NCI-H748 (cell line): ENCODE data around the gene SPANXN4.

Experiments
- DNase-seq: peaks from one replicate; lab custom pipeline; 2025; ENCODE audit not compliant: unreplicated experiment; lab: John Stamatoyannopoulos, UW

Gene SPANXN4, protein sequence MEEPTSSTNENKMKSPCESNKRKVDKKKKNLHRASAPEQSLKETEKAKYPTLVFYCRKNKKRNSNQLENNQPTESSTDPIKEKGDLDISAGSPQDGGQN

DNA sequence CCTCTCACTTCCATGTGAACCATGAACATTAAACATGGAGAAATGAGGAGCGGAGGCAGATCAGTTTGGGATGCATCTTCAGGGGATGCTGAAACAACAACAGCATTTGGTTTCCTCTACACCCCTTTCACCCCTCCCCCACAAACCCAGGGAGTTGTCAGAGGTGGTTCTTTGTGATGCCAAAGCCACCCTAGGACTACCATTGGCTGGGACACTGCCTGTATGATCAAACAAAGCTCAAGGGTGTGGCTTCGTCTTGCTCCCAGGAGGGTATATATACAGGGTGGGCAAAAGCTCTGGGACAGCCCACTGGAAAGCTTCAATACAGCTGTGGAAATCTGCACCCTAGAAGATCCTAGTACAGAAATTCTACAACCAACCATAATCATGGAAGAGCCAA is at the start of gene SPANXN4:
SPANXN4 (plus strand) TSS at position 301 of the 400 bp plus-strand sequence; CDS start at position 388, 87 bp downstream.
- no peak for DNase-seq

DNA sequence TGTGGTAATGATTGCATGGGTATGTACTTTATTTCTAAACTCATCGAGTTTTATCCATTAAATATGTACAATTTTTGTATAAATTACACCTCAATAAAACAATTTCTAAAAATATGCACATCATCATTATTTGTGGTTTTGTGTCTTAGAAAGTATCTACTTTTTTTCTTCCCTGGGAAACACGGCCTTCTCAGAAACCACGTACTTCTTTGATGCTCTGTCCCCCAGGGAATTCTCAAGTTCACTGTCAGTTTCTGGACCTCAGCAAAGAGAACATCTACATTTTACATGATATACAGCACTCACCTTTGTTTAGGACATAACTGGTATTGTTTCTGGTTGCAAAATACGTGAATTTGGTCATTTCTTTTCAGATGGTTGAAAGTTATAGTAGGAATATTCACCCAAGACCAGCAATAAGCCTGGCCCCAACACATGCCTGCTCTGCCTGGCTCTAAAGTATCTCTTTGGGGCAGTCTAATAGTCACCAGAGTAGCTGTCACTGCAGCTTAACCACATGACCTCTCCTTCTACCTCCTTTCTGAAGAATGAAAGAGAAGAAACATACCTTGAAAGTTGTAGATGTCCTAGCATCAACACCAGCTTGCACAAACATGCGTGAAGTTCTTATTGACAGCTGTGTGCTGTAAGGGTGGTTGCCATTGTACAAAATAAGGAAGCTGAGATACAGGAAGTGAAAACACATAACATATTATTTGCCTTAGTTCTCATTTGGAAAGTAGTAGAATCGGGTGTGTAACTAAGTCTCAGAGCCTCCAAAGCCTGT is 48.4 kb upstream of the SPANXN4 start:
- no peak for DNase-seq

DNA sequence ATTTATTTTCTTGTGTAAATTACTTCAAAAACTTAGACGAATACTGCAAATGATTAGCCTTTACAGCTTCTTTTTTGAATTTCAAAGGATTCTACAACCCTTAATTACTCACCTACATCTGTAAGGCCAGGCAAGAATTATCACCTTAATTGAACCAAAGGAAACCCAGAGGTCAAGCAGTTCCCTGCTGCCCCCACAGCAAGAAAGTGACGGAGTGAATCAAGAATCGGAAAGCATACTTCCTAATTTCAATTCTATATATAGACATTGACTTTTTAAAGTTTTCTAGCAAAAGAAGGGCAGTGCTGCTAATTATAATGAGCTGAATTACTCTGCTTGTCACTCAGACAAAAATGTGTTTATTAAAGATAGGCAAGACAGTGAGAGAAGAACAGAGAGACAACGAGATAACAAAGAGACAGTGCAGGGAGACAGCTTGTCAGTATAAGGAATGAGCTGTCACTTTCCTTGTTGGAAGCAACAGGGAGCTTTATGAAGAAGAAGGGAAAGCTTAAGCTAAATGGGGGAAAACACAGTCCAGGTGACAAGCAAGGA is 47.5 kb upstream of the SPANXN4 start:
- no peak for DNase-seq

DNA sequence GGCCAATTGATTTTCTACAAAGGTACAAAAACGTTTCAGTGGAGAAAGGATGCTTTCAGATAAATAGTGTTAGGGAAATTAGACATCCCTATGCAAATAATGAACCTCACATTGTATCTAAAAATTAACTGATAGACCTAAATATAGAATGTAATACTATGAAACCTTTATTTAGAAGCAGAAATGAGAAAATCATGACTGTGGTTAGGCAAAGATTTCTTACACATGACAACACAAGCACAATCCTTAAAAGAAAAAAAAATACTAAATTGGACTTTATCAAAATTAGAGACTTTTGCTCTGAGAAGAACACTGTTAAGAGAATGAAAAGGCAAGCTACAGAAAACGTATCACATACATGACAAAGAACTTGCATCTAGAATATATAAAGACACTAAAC is 43.0 kb upstream of the SPANXN4 start:
- DNase-seq, result no peak

DNA sequence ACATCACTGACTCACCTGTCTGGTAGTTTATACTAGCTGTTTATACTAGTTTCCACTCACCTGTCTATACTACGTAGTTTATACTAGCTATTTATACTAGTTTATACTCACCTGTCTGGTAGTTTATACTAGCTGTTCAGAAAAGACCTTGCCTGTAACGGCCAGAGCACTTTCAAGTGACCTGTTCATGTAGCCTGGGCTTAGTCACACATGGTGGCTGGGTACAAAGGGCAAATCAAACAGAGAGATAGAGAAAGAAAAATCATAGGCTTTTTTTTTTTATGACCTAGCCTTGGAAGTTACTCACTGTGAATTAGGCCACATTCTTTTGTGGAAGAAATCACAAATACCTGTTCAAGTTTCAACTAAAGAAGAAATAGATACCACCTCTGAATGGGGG is 30.7 kb upstream of the SPANXN4 start:
- no peak for DNase-seq

DNA sequence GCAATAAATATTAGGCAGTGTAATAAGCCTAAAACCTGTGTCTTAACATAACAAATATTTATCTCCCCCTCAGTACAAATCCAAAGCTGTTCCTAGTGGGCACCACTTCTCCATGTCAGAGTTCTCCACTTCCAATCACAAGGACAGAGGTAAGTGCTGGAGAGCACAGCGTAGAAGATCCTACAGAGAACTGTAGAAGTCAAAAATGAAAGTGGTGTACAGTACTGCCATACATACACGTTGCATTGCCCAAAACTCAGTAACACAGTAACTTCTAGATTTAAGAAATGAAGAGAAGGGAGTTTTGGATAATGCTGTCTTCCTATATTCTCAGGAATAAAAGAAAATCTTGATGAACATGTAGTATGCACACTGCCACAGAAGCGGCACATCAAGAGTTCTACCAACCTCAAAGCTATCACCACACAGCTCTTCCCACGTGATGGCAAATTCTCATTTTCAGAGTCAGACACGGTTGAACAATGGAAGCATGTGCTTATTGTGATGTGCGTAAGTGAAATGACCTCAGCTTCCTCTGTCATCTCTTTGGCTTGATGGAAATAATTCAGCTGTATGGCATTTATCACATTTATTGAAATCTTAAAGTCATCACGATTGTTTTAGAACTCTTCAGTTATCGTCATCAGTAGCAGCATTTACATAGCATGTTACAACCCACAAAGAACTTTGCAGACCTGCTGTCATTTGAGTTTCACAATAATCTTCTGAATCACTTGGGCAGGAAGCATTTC is 27.1 kb upstream of the SPANXN4 start:
- no peak for DNase-seq

DNA sequence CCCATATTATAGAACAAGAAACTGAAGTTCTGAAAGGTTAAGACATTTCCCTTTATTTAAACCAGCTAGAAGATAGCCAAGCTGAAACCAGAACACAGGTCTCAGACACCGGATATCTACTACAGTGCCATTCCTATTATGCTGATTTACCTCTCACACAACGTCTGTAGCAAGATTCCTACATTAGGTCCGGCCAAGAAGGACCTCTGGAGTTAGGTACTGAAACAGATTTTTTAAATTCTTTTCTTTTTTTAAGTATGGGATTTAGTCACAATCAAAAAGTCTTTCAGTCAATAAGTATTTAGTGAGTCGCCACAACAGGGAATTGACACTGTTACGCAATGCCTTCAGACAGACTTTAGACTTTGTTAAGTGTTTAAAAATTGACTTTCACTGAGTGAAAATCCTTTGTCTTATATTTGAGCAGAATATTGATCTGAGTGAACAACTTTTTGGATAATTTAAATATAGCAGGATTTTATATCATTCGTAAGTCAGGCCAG is 26.5 kb upstream of the SPANXN4 start:
- DNase-seq, result no peak

DNA sequence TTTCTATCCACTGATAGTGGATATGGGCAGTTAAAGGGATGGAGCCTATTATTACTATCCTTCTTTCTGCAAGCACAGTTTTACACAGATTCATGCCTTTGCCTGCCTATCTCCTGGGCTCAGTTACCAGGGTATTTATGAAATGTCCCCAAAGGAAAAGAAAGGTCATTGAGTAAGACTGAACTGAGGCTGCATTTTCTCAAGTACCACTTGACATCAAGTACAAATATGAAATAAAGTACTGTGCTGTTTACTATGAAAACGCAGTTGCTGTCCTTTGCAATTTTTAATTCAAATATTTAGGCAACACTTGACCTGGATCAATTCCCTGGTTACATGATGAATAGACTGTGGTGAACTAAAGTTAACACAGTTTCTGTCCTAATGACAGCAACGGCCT is 23.5 kb upstream of the SPANXN4 start:
- peak; percentile 30 for DNase-seq

DNA sequence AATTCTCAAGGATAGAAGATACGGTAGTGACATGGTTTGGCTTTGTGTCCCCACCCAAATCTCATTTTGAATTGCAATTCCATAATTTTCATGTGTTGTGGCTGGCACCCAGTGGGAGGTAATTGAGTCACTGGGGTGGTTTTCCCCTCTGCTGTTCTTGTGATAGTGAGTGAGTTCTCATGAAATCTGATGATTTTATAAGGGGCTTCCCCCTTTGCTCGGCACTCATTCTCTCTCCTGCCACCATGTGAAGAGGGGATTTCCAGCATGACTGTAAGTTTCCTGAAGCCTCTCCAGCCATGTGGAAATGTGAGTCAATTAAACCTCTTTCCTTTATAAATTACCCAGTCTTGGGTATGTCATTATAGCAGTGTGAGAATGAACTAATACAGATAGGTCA is 8.5 kb upstream of the SPANXN4 start:
- no peak for DNase-seq

DNA sequence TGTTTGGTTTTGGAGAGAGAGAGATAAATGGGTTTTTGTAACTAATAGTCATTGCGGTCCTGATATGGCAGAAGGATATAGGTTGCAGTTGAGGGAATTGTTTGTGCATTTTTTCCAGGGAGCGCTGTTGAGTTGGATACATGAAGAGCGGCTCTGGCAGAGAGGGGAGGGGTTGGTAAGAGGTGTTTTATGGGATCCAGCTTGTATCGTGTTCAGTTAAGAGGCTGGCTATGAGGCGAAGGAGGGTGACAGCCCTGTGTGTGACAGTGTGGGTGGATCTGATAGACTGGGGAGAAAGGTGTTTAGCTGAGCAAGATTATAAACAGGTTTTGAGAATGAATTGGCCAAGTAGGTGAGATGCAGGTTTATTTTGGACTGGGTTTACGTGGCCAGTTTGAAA is 1.5 kb downstream of the SPANXN4 start:
- DNase-seq, result peak; percentile 14

DNA sequence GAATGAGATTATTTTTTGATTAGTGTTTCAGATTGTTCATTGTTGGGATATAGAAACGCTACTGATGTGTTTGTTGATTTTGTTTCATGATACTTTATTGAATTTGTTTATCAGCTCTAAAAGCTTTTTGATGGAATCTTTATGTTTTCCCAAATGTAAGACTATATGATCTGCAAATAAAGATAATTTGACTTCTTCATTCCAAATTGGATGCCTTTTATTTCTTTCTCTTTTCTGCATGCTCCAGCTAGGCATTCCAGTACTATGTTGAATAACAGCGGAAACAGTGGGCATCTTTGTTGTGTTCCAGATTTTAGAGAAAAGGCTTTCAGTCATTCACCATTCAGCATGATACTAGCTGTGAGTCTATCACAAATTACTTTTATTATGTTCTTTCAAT is 21.8 kb downstream of the SPANXN4 start:
- no peak for DNase-seq

DNA sequence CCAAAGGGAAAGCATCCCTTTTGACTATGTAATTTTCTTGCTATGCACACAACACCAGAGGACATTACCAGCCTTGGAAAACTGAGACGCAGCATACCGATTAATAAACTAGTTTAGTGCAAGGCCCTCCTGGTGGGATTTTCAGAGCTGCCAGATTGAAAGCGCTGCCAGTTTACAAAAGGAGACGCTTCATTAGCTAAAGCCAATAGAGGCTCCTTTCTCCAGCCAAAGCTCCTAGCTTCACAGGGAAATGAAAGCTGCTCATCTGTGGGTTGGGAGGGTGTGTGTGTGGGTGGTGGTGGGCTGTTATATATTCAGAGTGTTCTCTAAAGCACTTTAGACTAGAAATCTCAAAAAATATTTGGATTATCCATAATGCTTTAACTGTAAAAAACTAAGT is 32.4 kb downstream of the SPANXN4 start:
- DNase-seq, result peak; percentile 92

DNA sequence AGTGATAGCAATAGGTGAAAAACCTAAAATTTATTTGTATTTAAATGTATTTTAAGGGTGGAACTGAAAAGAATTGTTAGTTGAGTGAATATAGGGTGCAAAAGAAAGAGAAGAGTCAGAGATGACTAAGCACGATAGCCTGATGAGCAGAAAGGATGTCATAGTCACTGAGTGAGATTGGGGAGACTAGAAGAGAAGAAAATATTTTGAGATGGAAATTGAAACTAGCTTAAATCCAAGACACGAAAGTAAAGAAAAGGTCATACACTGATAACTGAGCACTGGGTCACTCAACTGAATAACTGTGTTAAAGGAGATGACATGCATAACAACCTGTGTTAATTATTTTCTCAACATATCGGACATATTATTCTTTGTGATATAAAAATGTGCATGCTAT is 55.5 kb downstream of the SPANXN4 start:
- no peak for DNase-seq

DNA sequence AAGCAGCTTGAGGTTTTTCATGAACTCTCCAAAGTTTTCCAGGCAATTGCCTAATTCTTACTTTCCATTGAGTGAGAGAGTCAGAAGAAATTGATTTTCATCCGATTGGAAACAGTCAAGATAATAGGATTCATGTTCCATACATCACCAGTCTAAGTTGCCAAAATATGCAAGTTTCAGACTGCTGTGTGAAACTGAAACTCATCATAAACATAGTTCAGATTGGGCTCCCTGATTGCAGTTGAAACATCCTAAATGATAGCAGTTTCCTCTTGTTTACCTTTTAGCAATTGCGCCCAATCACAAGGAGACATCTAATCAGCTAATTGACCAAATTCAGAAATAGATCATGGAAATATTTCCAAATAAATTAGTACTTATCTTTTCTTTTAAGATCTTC is 56.8 kb downstream of the SPANXN4 start:
- no peak for DNase-seq
